ENCODE measurements around the gene NAA35.
A peak's percentile ranks its signal among the peaks of the same experiment; 100 is the strongest.

The NAA35 gene

GRCh38 chr9:86039991-86040860 lies 99.3 kb downstream of the NAA35 start:
- Histone ChIP-seq H3K4me3 (ENCODE audit: insufficient read depth in 1 of 2, low read depth in 1 of 2, low read length in 2 of 2) (no peak overlapping the region), H3K4me2 (ENCODE audit: low read length, poor library complexity, severe bottlenecking) (no peak overlapping the region), H2AFZ (ENCODE audit: low read depth, low read length) (no peak overlapping the region), H3K4me1 (ENCODE audit: control insufficient read depth, insufficient read depth, low read depth, low read length) (peaks cover 4% of the 10 kb centered on the region), H4K91ac (ENCODE audit: low read length) (no peak overlapping the region), H2BK120ac (ENCODE audit: low read depth, low read length) (no peak overlapping the region), H3K9ac (ENCODE audit: low read length) (no peak overlapping the region), H3K9me3 (ENCODE audit: control insufficient read depth, low read length) (no peaks in the 10 kb centered on the region), H2BK5ac (ENCODE audit: low read depth, low read length, poor library complexity, severe bottlenecking) (no peak overlapping the region), H2AK5ac (ENCODE audit: low read length, severe bottlenecking) (no peak overlapping the region), H4K8ac (ENCODE audit: low read length) (no peak overlapping the region), H3K23ac (ENCODE audit: low read length in 2 of 2) (no peak overlapping the region), H3K27me3 (ENCODE audit: control insufficient read depth in 1 of 2, insufficient read depth in 1 of 2, low read length in 2 of 2) (no peaks in the 10 kb centered on the region), H3K27ac (ENCODE audit: low read length, poor library complexity, severe bottlenecking) (no peak overlapping the region), H3K18ac (ENCODE audit: low read depth in 1 of 2, low read length in 2 of 2) (peak overlapping the region in 1 of 2 experiments; percentile 18), H3K4ac (ENCODE audit: low read depth in 1 of 2, low read length in 2 of 2) (no peak overlapping the region), H2BK15ac (ENCODE audit: low read depth, poor library complexity, severe bottlenecking) (no peak overlapping the region), H2BK12ac (ENCODE audit: low read length in 2 of 2) (no peak overlapping the region), H3K14ac (ENCODE audit: low read length in 2 of 2) (no peak overlapping the region), H3K79me1 (replicated peaks; ENCODE audit: low read length, poor library complexity, severe bottlenecking) (peaks cover 10% of the 10 kb centered on the region), H3K36me3 (ENCODE audit: control insufficient read depth in 1 of 2, insufficient read depth in 2 of 2, low read depth in 1 of 2, low read length in 2 of 2) (peaks cover 11 to 22% of the 10 kb centered on the region in 2 experiments)
- 95% methylated on average over 12 of the region's 12 CpGs for WGBS
- no peak for DNase-seq

GRCh38 chr9:86040861-86041155 lies 99.9 kb downstream of the NAA35 start:
- WGBS = 27% methylated on average over 2 of the region's 3 CpGs
- Histone ChIP-seq H3K4me3 (ENCODE audit: insufficient read depth in 1 of 2, low read depth in 1 of 2, low read length in 2 of 2) (peak overlapping the region in 1 of 2 experiments; percentile 73), H3K23ac (ENCODE audit: low read length in 2 of 2) (no peak overlapping the region), H3K4ac (ENCODE audit: low read depth in 1 of 2, low read length in 2 of 2) (no peak overlapping the region), H3K14ac (ENCODE audit: low read length in 2 of 2) (no peak overlapping the region), H3K9me3 (ENCODE audit: control insufficient read depth, low read length) (no peaks in the 10 kb centered on the region), H2BK120ac (ENCODE audit: low read depth, low read length) (no peak overlapping the region), H4K91ac (ENCODE audit: low read length) (no peak overlapping the region), H3K27ac (ENCODE audit: low read length, poor library complexity, severe bottlenecking) (no peak overlapping the region), H3K18ac (ENCODE audit: low read depth in 1 of 2, low read length in 2 of 2) (peak overlapping the region in 1 of 2 experiments; percentile 18), H3K79me1 (replicated peaks; ENCODE audit: low read length, poor library complexity, severe bottlenecking) (peaks cover 10% of the 10 kb centered on the region), H3K4me2 (ENCODE audit: low read length, poor library complexity, severe bottlenecking) (no peak overlapping the region), H3K36me3 (ENCODE audit: control insufficient read depth in 1 of 2, insufficient read depth in 2 of 2, low read depth in 1 of 2, low read length in 2 of 2) (peaks cover 7 to 18% of the 10 kb centered on the region in 2 experiments), H2BK12ac (ENCODE audit: low read length in 2 of 2) (no peak overlapping the region), H3K27me3 (ENCODE audit: control insufficient read depth in 1 of 2, insufficient read depth in 1 of 2, low read length in 2 of 2) (no peaks in the 10 kb centered on the region), H2AFZ (ENCODE audit: low read depth, low read length) (no peak overlapping the region), H4K8ac (ENCODE audit: low read length) (no peak overlapping the region), H2AK5ac (ENCODE audit: low read length, severe bottlenecking) (no peak overlapping the region), H2BK5ac (ENCODE audit: low read depth, low read length, poor library complexity, severe bottlenecking) (no peak overlapping the region), H2BK15ac (ENCODE audit: low read depth, poor library complexity, severe bottlenecking) (no peak overlapping the region), H3K9ac (ENCODE audit: low read length) (peak overlapping the region; percentile 82), H3K4me1 (ENCODE audit: control insufficient read depth, insufficient read depth, low read depth, low read length) (peaks cover 4% of the 10 kb centered on the region)
- DNase-seq = no peak

GRCh38 chr9:86041311-86041741 lies 100.4 kb downstream of the NAA35 start:
- Histone ChIP-seq H3K27ac (ENCODE audit: low read length, poor library complexity, severe bottlenecking) (no peak overlapping the region), H2AFZ (ENCODE audit: low read depth, low read length) (no peak overlapping the region), H3K4me3 (ENCODE audit: insufficient read depth in 1 of 2, low read depth in 1 of 2, low read length in 2 of 2) (peak overlapping the region in 1 of 2 experiments; percentile 73), H3K4me1 (ENCODE audit: control insufficient read depth, insufficient read depth, low read depth, low read length) (peaks cover 4% of the 10 kb centered on the region), H3K18ac (ENCODE audit: low read depth in 1 of 2, low read length in 2 of 2) (peak overlapping the region; percentile 4 to 76), H3K9me3 (ENCODE audit: control insufficient read depth, low read length) (no peaks in the 10 kb centered on the region), H4K8ac (ENCODE audit: low read length) (peak overlapping the region; percentile 83), H2BK12ac (ENCODE audit: low read length in 2 of 2) (peak overlapping the region in 1 of 2 experiments; percentile 85), H3K36me3 (ENCODE audit: control insufficient read depth in 1 of 2, insufficient read depth in 2 of 2, low read depth in 1 of 2, low read length in 2 of 2) (peaks cover 6 to 14% of the 10 kb centered on the region in 2 experiments), H2AK5ac (ENCODE audit: low read length, severe bottlenecking) (no peak overlapping the region), H2BK120ac (ENCODE audit: low read depth, low read length) (no peak overlapping the region), H3K4me2 (ENCODE audit: low read length, poor library complexity, severe bottlenecking) (no peak overlapping the region), H4K91ac (ENCODE audit: low read length) (no peak overlapping the region), H3K79me1 (replicated peaks; ENCODE audit: low read length, poor library complexity, severe bottlenecking) (peaks cover 6% of the 10 kb centered on the region), H3K23ac (ENCODE audit: low read length in 2 of 2) (no peak overlapping the region), H2BK15ac (ENCODE audit: low read depth, poor library complexity, severe bottlenecking) (no peak overlapping the region), H2BK5ac (ENCODE audit: low read depth, low read length, poor library complexity, severe bottlenecking) (no peak overlapping the region), H3K4ac (ENCODE audit: low read depth in 1 of 2, low read length in 2 of 2) (no peak overlapping the region), H3K9ac (ENCODE audit: low read length) (peak overlapping the region; percentile 82), H3K14ac (ENCODE audit: low read length in 2 of 2) (no peak overlapping the region), H3K27me3 (ENCODE audit: control insufficient read depth in 1 of 2, insufficient read depth in 1 of 2, low read length in 2 of 2) (no peaks in the 10 kb centered on the region)
- peak; percentile 67 for DNase-seq
- WGBS = 47% methylated on average over 4 of the region's 8 CpGs

- Histone ChIP-seq H2AK5ac (ENCODE audit: low read length, severe bottlenecking) (no peak overlapping the region), H2AFZ (ENCODE audit: low read depth, low read length) (no peak overlapping the region)
- WGBS = 85% methylated on average over 5 of the region's 5 CpGs
These were observed 101.4 kb downstream of the NAA35 start for GRCh38 chr9:86042199-86042978.

More at GRCh38 chr9:86042199-86042978, 101.4 kb downstream of the NAA35 start:
- Histone ChIP-seq H3K9me3 (ENCODE audit: control insufficient read depth, low read length) (no peaks in the 10 kb centered on the region), H3K18ac (ENCODE audit: low read depth in 1 of 2, low read length in 2 of 2) (no peak overlapping the region), H3K4me2 (ENCODE audit: low read length, poor library complexity, severe bottlenecking) (no peak overlapping the region), H3K14ac (ENCODE audit: low read length in 2 of 2) (no peak overlapping the region), H3K36me3 (ENCODE audit: control insufficient read depth in 1 of 2, insufficient read depth in 2 of 2, low read depth in 1 of 2, low read length in 2 of 2) (peaks cover 7 to 15% of the 10 kb centered on the region in 2 experiments), H3K27ac (ENCODE audit: low read length, poor library complexity, severe bottlenecking) (no peak overlapping the region), H2BK12ac (ENCODE audit: low read length in 2 of 2) (no peak overlapping the region), H3K4ac (ENCODE audit: low read depth in 1 of 2, low read length in 2 of 2) (no peak overlapping the region), H4K8ac (ENCODE audit: low read length) (no peak overlapping the region), H2BK5ac (ENCODE audit: low read depth, low read length, poor library complexity, severe bottlenecking) (no peak overlapping the region), H3K9ac (ENCODE audit: low read length) (no peak overlapping the region), H2BK15ac (ENCODE audit: low read depth, poor library complexity, severe bottlenecking) (no peak overlapping the region), H3K27me3 (ENCODE audit: control insufficient read depth in 1 of 2, insufficient read depth in 1 of 2, low read length in 2 of 2) (no peaks in the 10 kb centered on the region), H3K79me1 (replicated peaks; ENCODE audit: low read length, poor library complexity, severe bottlenecking) (peaks cover 4% of the 10 kb centered on the region), H2BK120ac (ENCODE audit: low read depth, low read length) (no peak overlapping the region), H3K4me3 (ENCODE audit: insufficient read depth in 1 of 2, low read depth in 1 of 2, low read length in 2 of 2) (no peak overlapping the region), H4K91ac (ENCODE audit: low read length) (no peak overlapping the region), H3K23ac (ENCODE audit: low read length in 2 of 2) (no peak overlapping the region), H3K4me1 (ENCODE audit: control insufficient read depth, insufficient read depth, low read depth, low read length) (peaks cover 4% of the 10 kb centered on the region)
- DNase-seq = no peak
